Brain microvascular endothelial cell (primary cell): ENCODE data around the gene HAUS3.

Experiments
- DNase-seq: peaks from one replicate; pipeline ENCODE4 v3.0.0-alpha.2; 2020
- H3K27ac ChIP-seq: fragments of 250-450 bp; sonication (Bioruptor Pico); 2 replicates; pipeline ENCODE4 v1.5.1; 2020; ENCODE audit warnings: mild to moderate bottlenecking, moderate library complexity
- H3K27me3 ChIP-seq: fragments of 250-450 bp; sonication (Bioruptor Pico); replicated peaks from 2 replicates; pipeline ENCODE4 v1.5.1; 2020; ENCODE audit warnings: mild to moderate bottlenecking
- H3K36me3 ChIP-seq: fragments of 250-450 bp; sonication (Bioruptor Pico); replicated peaks from 2 replicates; pipeline ENCODE4 v1.5.1; 2020; ENCODE audit warnings: mild to moderate bottlenecking
- H3K4me3 ChIP-seq: 2 replicates; pipeline ENCODE4 v1.5.1; 2011; ENCODE audit warnings: low read depth, mild to moderate bottlenecking, control low read depth, low read length, moderate library complexity
- in situ Hi-C: cut with HindIII; loops from 2 replicates; pipeline ENCODE4 v1.10.0; 2017; ENCODE audit warnings: low sequenced_read_pairs, low pct_ligation_motif_present
- TF ChIP-seq, protein P1 (sequence below): IDR thresholded peaks from 2 replicates; pipeline ENCODE4 v1.5.1; 2011; ENCODE audit warnings: low read depth, mild to moderate bottlenecking, moderate library complexity, low read length, control low read depth, inconsistent platforms; ENCODE audit errors: missing control alignments

HAUS3 gene

DNA sequence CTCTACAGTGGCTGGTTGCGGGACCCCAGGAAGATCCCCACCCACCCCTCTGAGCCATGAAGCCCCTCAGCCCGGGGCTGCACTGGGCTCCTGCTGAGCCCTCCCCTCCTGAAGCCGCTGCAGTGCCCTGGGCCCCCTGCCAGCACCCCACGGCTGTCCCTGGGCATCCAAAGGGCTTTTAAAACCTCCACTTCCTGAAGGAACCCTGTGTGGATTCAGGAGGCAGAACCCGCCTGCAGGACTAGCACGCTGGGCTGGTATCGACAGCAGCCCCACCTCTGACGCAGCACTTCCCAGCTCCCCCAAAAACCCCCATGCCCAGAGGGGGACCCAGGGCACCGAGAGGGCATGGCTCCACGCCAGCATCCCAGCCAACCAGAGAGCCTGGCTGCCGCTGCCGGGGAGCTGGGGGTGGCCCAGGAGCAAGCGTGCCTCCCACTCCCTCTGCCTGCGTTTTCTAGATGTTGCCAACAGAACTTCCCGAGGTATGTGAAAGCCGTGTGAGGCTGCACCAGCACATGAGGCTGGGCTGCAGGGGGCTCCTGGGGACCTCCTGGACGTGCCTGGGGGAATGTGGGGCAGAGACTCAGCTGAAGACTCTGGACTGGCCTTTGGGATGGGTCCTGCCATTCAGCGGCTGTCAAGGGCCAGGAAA is 13.7 kb upstream of the HAUS3 start:
- Histone ChIP-seq H3K4me3 (no peak overlapping the region), H3K27ac (no peak overlapping the region), H3K27me3 (no peaks in the 10 kb centered on the region), H3K36me3 (peaks cover 30% of the 10 kb centered on the region)
- in situ Hi-C loops = no loop called here
- TF ChIP-seq, protein P1, sequence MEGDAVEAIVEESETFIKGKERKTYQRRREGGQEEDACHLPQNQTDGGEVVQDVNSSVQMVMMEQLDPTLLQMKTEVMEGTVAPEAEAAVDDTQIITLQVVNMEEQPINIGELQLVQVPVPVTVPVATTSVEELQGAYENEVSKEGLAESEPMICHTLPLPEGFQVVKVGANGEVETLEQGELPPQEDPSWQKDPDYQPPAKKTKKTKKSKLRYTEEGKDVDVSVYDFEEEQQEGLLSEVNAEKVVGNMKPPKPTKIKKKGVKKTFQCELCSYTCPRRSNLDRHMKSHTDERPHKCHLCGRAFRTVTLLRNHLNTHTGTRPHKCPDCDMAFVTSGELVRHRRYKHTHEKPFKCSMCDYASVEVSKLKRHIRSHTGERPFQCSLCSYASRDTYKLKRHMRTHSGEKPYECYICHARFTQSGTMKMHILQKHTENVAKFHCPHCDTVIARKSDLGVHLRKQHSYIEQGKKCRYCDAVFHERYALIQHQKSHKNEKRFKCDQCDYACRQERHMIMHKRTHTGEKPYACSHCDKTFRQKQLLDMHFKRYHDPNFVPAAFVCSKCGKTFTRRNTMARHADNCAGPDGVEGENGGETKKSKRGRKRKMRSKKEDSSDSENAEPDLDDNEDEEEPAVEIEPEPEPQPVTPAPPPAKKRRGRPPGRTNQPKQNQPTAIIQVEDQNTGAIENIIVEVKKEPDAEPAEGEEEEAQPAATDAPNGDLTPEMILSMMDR = peak; percentile 5
- DNase-seq = no peak

GRCh38 chr4:2254665-2255500 is 13.0 kb upstream of the HAUS3 start:
- no peaks in the 10 kb centered on the region for H3K27me3 ChIP-seq
- H3K4me3 ChIP-seq = no peak overlapping the region
- H3K36me3 ChIP-seq = peaks cover 37% of the 10 kb centered on the region
- in situ Hi-C loops = no loop called here
- H3K27ac ChIP-seq = no peak overlapping the region
- TF ChIP-seq, protein P1 = no peak
- DNase-seq = no peak

- in situ Hi-C loops = no loop called here
- no peaks in the 10 kb centered on the region for H3K27me3 ChIP-seq
- no peak overlapping the region for H3K4me3 ChIP-seq
- DNase-seq = no peak
- TF ChIP-seq, protein P1 = no peak
- peaks cover 42% of the 10 kb centered on the region for H3K36me3 ChIP-seq
- H3K27ac ChIP-seq = no peak overlapping the region
Measured at GRCh38 chr4:2253160-2254084, 11.5 kb upstream of the HAUS3 start.

- Histone ChIP-seq H3K27ac (no peak overlapping the region), H3K4me3 (no peak overlapping the region), H3K36me3 (peaks cover 39% of the 10 kb centered on the region), H3K27me3 (no peaks in the 10 kb centered on the region)
- DNase-seq = no peak
- in situ Hi-C loops = no loop called here
- TF ChIP-seq, protein P1 = no peak
Measured at GRCh38 chr4:2252530-2253091, 10.7 kb upstream of the HAUS3 start.

- peaks cover 37% of the 10 kb centered on the region for H3K36me3 ChIP-seq
- no peak overlapping the region for H3K27ac ChIP-seq
- no peak for DNase-seq
- in situ Hi-C loops = no loop called here
- H3K27me3 ChIP-seq = no peaks in the 10 kb centered on the region
- no peak overlapping the region for H3K4me3 ChIP-seq
- TF ChIP-seq, protein P1 = no peak
Measured at GRCh38 chr4:2251795-2252529, 10.0 kb upstream of the HAUS3 start.
